ENCODE measurements around the gene KITLG.

Gene KITLG

DNA sequence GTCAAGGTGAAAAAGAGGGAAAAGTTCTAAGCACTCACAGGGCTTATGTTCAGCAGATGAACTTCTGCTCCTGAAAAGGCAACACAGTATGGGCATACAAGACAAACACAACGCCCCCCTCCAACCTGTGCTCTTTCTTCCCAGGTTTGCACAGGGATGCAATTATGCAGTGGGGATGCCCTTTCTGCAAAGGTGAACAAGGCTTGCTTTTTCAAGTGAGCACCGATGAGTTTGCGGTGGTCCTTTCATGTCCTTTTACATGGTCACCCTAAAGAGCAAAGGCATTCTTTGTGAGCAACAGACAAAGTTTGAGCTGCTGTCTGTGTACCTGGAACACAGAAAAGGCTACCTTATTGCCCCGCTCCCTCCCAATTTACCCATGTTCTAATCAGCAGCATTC, 6.7 kb downstream of the KITLG start:
- no peaks in the 10 kb centered on the region for H3K36me3 ChIP-seq

GRCh38 chr12:88572781-88573549, 7.3 kb downstream of the KITLG start:
- Histone ChIP-seq H3K4me1 (no peaks in the 10 kb centered on the region), H3K27me3 (no peaks in the 10 kb centered on the region; the same call in none of the 2 replicates), H3K9me3 (no peaks in the 10 kb centered on the region), H3K4me3 (ENCODE audit: low read depth, low read length) (no peak overlapping the region), H3K36me3 (no peaks in the 10 kb centered on the region)
- no peak for DNase-seq
- TF ChIP-seq, protein P1, sequence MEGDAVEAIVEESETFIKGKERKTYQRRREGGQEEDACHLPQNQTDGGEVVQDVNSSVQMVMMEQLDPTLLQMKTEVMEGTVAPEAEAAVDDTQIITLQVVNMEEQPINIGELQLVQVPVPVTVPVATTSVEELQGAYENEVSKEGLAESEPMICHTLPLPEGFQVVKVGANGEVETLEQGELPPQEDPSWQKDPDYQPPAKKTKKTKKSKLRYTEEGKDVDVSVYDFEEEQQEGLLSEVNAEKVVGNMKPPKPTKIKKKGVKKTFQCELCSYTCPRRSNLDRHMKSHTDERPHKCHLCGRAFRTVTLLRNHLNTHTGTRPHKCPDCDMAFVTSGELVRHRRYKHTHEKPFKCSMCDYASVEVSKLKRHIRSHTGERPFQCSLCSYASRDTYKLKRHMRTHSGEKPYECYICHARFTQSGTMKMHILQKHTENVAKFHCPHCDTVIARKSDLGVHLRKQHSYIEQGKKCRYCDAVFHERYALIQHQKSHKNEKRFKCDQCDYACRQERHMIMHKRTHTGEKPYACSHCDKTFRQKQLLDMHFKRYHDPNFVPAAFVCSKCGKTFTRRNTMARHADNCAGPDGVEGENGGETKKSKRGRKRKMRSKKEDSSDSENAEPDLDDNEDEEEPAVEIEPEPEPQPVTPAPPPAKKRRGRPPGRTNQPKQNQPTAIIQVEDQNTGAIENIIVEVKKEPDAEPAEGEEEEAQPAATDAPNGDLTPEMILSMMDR (IDR thresholded peaks at IDR 0.05; ENCODE audit: low read depth, low read length) = no peak

More for the DNA sequence above, 6.7 kb downstream of the KITLG start:
- Histone ChIP-seq H3K4me3 (ENCODE audit: low read depth, low read length) (no peak overlapping the region), H3K27me3 (peaks cover 6% of the 10 kb centered on the region), H3K9me3 (no peaks in the 10 kb centered on the region), H3K4me1 (no peaks in the 10 kb centered on the region)
- TF ChIP-seq, protein P1 (IDR thresholded peaks at IDR 0.05; ENCODE audit: low read depth, low read length) = no peak
- DNase-seq = no peak

- Histone ChIP-seq H3K9me3 (no peaks in the 10 kb centered on the region), H3K27me3 (no peaks in the 10 kb centered on the region; the same call in none of the 2 replicates), H3K4me1 (no peaks in the 10 kb centered on the region), H3K36me3 (no peaks in the 10 kb centered on the region), H3K4me3 (ENCODE audit: low read depth, low read length) (no peak overlapping the region)
- TF ChIP-seq, protein P1 (IDR thresholded peaks at IDR 0.05; ENCODE audit: low read depth, low read length) = no peak
- DNase-seq = no peak
Measured at GRCh38 chr12:88571543-88571942, 8.7 kb downstream of the KITLG start.

DNA sequence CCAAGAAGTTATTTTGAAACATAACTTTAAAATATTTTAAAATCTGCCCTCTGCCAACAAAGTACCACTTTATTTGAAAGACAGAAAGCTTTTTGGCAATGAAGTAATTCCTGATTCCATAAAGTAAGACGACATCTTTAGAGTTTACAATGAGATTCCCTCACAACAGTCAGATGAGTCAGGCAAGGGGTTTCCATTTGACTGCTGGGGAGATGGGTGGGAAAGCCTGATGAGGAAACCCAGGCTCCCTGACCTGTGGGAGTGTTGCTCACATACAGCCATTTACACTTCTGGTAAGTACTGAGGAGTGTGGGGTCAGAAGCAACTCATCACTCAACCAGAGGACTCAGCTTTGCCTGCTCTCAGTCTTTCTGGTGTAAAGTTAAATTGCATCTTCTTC, 10.2 kb downstream of the KITLG start:
- Histone ChIP-seq H3K4me3 (ENCODE audit: low read depth, low read length) (no peak overlapping the region), H3K27me3 (no peaks in the 10 kb centered on the region; the same call in 1 of the 2 replicates), H3K4me1 (no peaks in the 10 kb centered on the region), H3K36me3 (no peaks in the 10 kb centered on the region), H3K9me3 (no peaks in the 10 kb centered on the region)
- TF ChIP-seq, protein P1 (IDR thresholded peaks at IDR 0.05; ENCODE audit: low read depth, low read length) = no peak
- no peak for DNase-seq

GRCh38 chr12:88566430-88566829, 13.8 kb downstream of the KITLG start:
- Histone ChIP-seq H3K4me1 (no peaks in the 10 kb centered on the region), H3K36me3 (no peaks in the 10 kb centered on the region), H3K4me3 (ENCODE audit: low read depth, low read length) (no peak overlapping the region), H3K9me3 (no peaks in the 10 kb centered on the region), H3K27me3 (no peaks in the 10 kb centered on the region)
- no peak for DNase-seq
- TF ChIP-seq, protein P1 (IDR thresholded peaks at IDR 0.05; ENCODE audit: low read depth, low read length) = no peak

DNA sequence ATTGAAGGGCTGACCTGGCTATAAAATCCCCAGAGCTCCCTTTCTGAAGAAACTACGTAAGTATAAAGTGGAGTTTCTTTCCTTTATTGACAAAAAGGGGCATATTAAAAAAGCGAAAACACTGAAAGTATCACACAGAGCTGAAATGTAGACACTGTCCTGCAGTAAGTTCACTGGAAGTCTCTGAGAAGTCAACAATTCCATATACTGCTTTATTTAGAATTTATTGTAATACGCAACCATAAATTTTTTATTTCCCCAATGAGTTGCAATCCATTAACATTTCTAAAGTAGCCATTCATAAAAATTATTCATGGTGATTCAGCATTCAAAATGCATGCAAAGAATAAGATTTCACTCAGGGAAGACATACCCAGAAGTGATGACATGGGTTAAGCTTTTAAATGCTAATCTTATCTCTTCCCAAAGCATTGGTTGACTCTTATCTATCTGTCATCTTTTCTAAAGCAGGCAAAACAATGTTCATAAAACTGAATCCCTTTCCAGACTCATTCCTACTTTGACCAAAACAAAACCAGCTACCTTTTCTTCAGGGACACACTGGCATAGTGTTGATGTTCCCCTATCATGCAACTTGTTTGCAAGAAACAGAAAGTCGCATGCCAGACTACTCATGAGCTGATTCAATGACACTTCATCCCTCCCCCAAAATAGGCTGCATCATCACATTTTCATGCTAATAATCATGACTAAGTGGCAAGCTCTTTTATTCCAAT, 17.3 kb downstream of the KITLG start:
- Histone ChIP-seq H3K27me3 (no peaks in the 10 kb centered on the region), H3K4me3 (ENCODE audit: low read depth, low read length) (no peak overlapping the region), H3K4me1 (no peaks in the 10 kb centered on the region), H3K36me3 (no peaks in the 10 kb centered on the region), H3K9me3 (no peaks in the 10 kb centered on the region)
- no peak for DNase-seq
- TF ChIP-seq, protein P1 (IDR thresholded peaks at IDR 0.05; ENCODE audit: low read depth, low read length) = no peak

Measured in BE2C (cell line).